Thyroid gland (tissue), 4 donors: Measurements from ENCODE around the gene SLC9A8.
"Not testable (repeated sequence)": the region's sequence is repeated elsewhere in the genome, so short reads cannot be mapped to it uniquely, and the experiment has no call there.

Experiments used
- CTCF ChIP-seq, 6 experiments: fragments of 200-600 bp in 3 of 6; fragments of 450-650 bp in 3 of 6; sonication (generic) in 3 of 6; IDR thresholded peaks; one replicate each; pipeline ENCODE4 v1.5.1; 2016 to 2019; ENCODE audit warnings: antibody characterized with exemption in 6 of 6, mild to moderate bottlenecking in 2 of 6, inconsistent platforms in 1 of 6, moderate library complexity in 1 of 6
- POLR2A ChIP-seq, 2 donors: fragments of 450-650 bp; IDR thresholded peaks; one replicate each; pipeline ENCODE4 v1.6.1; 2017; ENCODE audit warnings: antibody characterized with exemption in 2 of 2, mild to moderate bottlenecking in 2 of 2, moderate library complexity in 1 of 2

- not testable (repeated sequence) for TF ChIP-seq POLR2A, CTCF (IDR thresholded peaks at IDR 0.05)
Measured at GRCh38 chr20:49805224-49805876, 7.3 kb upstream of the SLC9A8 start.
